ENCODE measurements around the gene INHBE.
A peak's percentile ranks its signal among the peaks of the same experiment; 100 is the strongest.

The INHBE gene

GRCh38 chr12:57474862-57475261 is 19.8 kb downstream of the INHBE start:
- Histone ChIP-seq H3K36me3 (ENCODE audit: control insufficient read depth in 2 of 2, insufficient read depth in 2 of 2, low read length in 2 of 2) (peaks cover 0 to 10% of the 10 kb centered on the region in 2 donors), H3K27me3 (ENCODE audit: control insufficient read depth in 2 of 2, insufficient read depth in 2 of 2, low read length in 2 of 2) (peaks cover 12 to 50% of the 10 kb centered on the region in 2 donors), H3K4me3 (ENCODE audit: low read length in 2 of 2) (no peak overlapping the region)

DNA sequence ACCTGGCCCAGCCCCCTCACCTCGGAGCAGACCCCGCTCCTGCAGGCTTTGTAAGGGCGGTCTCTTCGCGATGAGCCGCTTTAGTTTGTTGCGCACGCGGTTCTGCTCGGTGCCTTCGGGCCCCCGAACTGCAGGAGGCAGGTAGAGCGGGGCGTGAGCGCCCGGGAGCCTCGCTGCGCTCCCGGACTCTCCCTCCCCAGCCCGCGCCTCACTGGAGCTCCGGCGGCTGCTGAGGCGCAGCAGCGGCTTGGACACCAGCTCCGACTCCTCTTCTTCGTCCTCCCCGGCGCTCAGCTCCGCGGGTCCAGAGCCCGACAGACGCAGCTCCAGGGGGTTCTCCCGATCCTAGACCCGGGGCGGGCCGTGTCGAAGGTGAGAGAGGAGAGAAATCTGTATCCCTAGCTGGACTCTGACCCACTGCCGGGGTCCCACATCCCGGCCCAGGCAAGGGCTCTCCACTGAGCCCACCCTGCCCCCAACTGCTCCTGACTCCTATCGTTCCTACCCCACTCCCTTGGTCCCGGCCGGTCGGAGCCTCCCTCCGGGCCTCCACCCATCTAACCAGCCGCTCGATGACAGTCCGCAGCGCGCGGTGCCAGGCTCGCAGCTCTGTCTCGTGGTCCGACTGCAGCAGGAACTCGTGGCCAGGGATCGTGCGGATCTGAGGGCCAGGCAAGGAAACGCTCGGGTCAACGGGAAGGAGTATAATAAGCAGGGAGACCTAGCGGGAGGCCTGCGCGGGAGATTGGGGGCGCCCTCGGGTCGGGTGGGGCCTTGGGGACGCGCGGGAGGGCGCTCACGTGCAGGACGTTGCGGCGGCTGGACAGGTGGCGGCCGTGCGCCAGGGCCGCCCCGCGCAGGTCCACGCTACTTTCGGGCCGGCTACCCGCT is 20.4 kb downstream of the INHBE start:
- no peaks in the 10 kb centered on the region for H3K9me3 ChIP-seq (ENCODE audit: control insufficient read depth in 2 of 2, low read length in 2 of 2)
- H3K4me1 ChIP-seq (ENCODE audit: control insufficient read depth in 2 of 2, insufficient read depth in 2 of 2, low read length in 2 of 2): peaks cover 36 to 39% of the 10 kb centered on the region in 2 donors
- peaks cover 0 to 6% of the 10 kb centered on the region in 2 donors for H3K36me3 ChIP-seq (ENCODE audit: control insufficient read depth in 2 of 2, insufficient read depth in 2 of 2, low read length in 2 of 2)
- H3K27ac ChIP-seq (ENCODE audit: low read depth in 2 of 2, low read length in 2 of 2): no peak overlapping the region
- peak overlapping the region; percentile 42 to 75 for H3K4me3 ChIP-seq (ENCODE audit: low read length in 2 of 2)
- no peak overlapping the region for H3K9ac ChIP-seq (ENCODE audit: low read depth in 1 of 2, low read length in 2 of 2)
- H3K27me3 ChIP-seq (ENCODE audit: control insufficient read depth in 2 of 2, insufficient read depth in 2 of 2, low read length in 2 of 2): peaks cover 12 to 50% of the 10 kb centered on the region in 2 donors

More at GRCh38 chr12:57474862-57475261, 19.8 kb downstream of the INHBE start:
- Histone ChIP-seq H3K4me1 (ENCODE audit: control insufficient read depth in 2 of 2, insufficient read depth in 2 of 2, low read length in 2 of 2) (peaks cover 34 to 43% of the 10 kb centered on the region in 2 donors), H3K9me3 (ENCODE audit: control insufficient read depth in 2 of 2, low read length in 2 of 2) (no peaks in the 10 kb centered on the region), H3K9ac (ENCODE audit: low read depth in 1 of 2, low read length in 2 of 2) (no peak overlapping the region), H3K27ac (ENCODE audit: low read depth in 2 of 2, low read length in 2 of 2) (no peak overlapping the region)

DNA sequence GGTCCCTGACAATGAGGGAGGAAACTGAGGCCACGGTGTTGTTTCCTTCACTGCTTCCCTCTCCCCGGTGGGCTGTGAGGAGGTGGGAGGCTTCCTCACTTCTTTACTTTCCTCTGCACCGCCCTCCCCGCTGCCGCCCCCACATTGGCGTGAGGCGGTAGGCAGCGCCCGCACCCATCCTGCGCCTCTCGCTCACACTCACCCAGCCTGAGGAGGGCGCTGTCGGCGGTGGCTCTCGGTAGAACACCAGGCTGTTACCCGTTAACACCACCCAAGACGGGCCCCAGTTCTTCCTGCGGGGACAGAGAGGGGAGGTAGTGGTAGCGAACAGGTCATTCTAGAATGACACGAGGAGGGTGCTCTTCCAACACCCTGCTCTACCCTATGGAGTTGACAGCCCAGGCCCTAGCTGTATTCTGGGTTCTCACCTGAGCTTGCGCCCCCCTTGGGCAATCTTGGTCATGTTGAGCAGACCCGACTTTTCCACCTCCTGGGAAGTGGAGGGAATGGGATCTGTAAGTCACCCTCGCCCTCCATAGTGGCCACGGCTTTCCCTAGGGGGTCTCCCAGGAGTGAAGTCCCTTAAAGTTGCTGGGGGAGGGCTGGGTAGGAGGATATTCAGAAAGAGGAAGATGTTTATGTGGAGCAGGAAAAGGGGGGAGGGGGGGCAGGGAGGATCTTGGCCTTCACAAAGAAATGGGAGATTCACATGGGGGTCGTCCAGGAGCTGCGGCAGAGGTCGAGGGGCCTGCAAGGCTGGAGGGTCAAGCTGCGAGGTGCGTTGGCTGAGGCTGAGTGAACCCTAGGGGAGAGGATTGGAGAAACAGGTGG is 21.3 kb downstream of the INHBE start:
- Histone ChIP-seq H3K36me3 (ENCODE audit: control insufficient read depth in 2 of 2, insufficient read depth in 2 of 2, low read length in 2 of 2) (peaks cover 0 to 6% of the 10 kb centered on the region in 2 donors), H3K4me3 (ENCODE audit: low read length in 2 of 2) (peak overlapping the region; percentile 42 to 75), H3K27me3 (ENCODE audit: control insufficient read depth in 2 of 2, insufficient read depth in 2 of 2, low read length in 2 of 2) (peaks cover 12 to 50% of the 10 kb centered on the region in 2 donors), H3K9ac (ENCODE audit: low read depth in 1 of 2, low read length in 2 of 2) (peak overlapping the region in 1 of 2 donors; percentile 74), H3K27ac (ENCODE audit: low read depth in 2 of 2, low read length in 2 of 2) (peak overlapping the region; percentile 10 to 91), H3K9me3 (ENCODE audit: control insufficient read depth in 2 of 2, low read length in 2 of 2) (no peaks in the 10 kb centered on the region), H3K4me1 (ENCODE audit: control insufficient read depth in 2 of 2, insufficient read depth in 2 of 2, low read length in 2 of 2) (peaks cover 31 to 32% of the 10 kb centered on the region in 2 donors)

- Histone ChIP-seq H3K4me1 (ENCODE audit: control insufficient read depth in 2 of 2, insufficient read depth in 2 of 2, low read length in 2 of 2) (peaks cover 26 to 28% of the 10 kb centered on the region in 2 donors), H3K27me3 (ENCODE audit: control insufficient read depth in 2 of 2, insufficient read depth in 2 of 2, low read length in 2 of 2) (peaks cover 12 to 53% of the 10 kb centered on the region in 2 donors), H3K9ac (ENCODE audit: low read depth in 1 of 2, low read length in 2 of 2) (peak overlapping the region in 1 of 2 donors; percentile 74), H3K27ac (ENCODE audit: low read depth in 2 of 2, low read length in 2 of 2) (peak overlapping the region; percentile 75 to 91), H3K9me3 (ENCODE audit: control insufficient read depth in 2 of 2, low read length in 2 of 2) (no peaks in the 10 kb centered on the region), H3K36me3 (ENCODE audit: control insufficient read depth in 2 of 2, insufficient read depth in 2 of 2, low read length in 2 of 2) (peaks cover 0 to 3% of the 10 kb centered on the region in 2 donors), H3K4me3 (ENCODE audit: low read length in 2 of 2) (peak overlapping the region; percentile 42 to 75)
Observed at GRCh38 chr12:57476993-57477709, 22.0 kb downstream of the INHBE start.

DNA sequence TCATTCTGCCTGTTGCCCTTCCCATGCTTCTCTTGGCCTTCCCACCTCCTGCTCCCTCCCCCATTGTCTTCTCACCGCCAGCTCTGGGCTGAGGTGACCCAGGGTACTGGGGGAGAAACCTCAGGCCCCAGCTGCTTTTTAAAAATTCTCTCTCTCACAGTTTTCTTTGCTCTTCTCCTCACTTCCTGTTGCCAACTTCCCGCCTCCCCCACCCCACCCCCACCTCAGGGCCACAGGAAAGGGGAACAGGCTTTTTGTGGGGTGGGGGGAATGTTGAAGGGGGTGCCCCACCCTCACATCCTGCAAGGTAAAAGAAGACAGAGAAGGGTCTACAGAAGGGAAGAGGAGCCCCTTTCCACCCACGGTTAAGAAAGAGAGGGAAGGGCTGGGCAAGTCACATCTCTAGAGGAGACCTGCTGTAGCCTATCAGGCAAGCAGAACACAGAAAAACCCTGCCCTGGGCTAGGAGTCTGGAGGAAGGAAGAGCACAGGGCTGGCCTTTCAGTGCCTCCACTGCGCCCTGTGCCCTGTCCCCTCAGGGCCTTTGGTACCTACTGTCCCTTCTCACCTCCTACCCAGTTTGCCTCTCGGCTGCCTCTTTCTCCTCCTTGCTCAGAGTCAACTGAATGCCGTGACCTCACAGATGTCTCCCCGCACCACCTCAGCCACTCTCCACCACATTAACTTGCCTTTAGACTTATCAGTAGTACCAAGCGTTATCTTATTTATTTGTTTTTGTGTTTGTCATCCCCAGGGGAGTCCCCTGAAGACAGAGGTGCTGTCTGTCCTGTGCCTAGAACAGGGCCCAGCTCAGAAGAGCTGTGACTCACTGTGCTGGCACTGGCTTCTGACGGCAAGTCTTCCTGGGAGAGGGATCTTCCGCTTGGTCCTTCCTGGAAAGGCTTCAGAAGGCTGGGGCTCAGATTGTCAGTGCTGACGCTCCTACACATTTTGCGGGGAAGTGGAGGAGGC is 22.9 kb downstream of the INHBE start:
- Histone ChIP-seq H3K9me3 (ENCODE audit: control insufficient read depth in 2 of 2, low read length in 2 of 2) (no peaks in the 10 kb centered on the region), H3K36me3 (ENCODE audit: control insufficient read depth in 2 of 2, insufficient read depth in 2 of 2, low read length in 2 of 2) (no peaks in the 10 kb centered on the region), H3K9ac (ENCODE audit: low read depth in 1 of 2, low read length in 2 of 2) (peak overlapping the region; percentile 4 to 74), H3K4me1 (ENCODE audit: control insufficient read depth in 2 of 2, insufficient read depth in 2 of 2, low read length in 2 of 2) (peaks cover 26 to 28% of the 10 kb centered on the region in 2 donors), H3K27me3 (ENCODE audit: control insufficient read depth in 2 of 2, insufficient read depth in 2 of 2, low read length in 2 of 2) (peaks cover 12 to 49% of the 10 kb centered on the region in 2 donors), H3K27ac (ENCODE audit: low read depth in 2 of 2, low read length in 2 of 2) (peak overlapping the region; percentile 75 to 91), H3K4me3 (ENCODE audit: low read length in 2 of 2) (peak overlapping the region; percentile 42 to 75)

DNA sequence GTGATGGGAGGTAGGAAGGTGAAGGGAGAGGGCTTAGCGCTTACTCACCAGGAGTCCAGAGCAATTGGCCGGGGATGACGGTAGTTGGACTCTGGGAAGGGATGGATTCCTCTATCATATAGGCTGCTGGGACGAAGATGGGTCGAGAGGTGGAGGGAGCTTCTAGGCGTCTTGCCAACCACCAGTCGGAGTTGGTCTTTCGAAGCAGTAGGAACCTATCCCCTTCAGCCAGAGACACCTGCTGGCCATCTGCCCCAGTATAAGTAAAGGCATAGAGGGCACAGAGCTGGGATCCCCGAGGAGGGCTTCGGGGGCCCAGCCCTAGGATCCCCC is 23.9 kb downstream of the INHBE start:
- Histone ChIP-seq H3K9me3 (ENCODE audit: control insufficient read depth in 2 of 2, low read length in 2 of 2) (no peaks in the 10 kb centered on the region), H3K36me3 (ENCODE audit: control insufficient read depth in 2 of 2, insufficient read depth in 2 of 2, low read length in 2 of 2) (no peaks in the 10 kb centered on the region), H3K27ac (ENCODE audit: low read depth in 2 of 2, low read length in 2 of 2) (peak overlapping the region; percentile 75 to 91), H3K27me3 (ENCODE audit: control insufficient read depth in 2 of 2, insufficient read depth in 2 of 2, low read length in 2 of 2) (peaks cover 13 to 48% of the 10 kb centered on the region in 2 donors), H3K4me1 (ENCODE audit: control insufficient read depth in 2 of 2, insufficient read depth in 2 of 2, low read length in 2 of 2) (peaks cover 26 to 28% of the 10 kb centered on the region in 2 donors), H3K9ac (ENCODE audit: low read depth in 1 of 2, low read length in 2 of 2) (peak overlapping the region; percentile 46 to 56), H3K4me3 (ENCODE audit: low read length in 2 of 2) (peak overlapping the region in 1 of 2 donors; percentile 75)

GRCh38 chr12:57479376-57480115 is 24.4 kb downstream of the INHBE start, which contains the start of gene ARHGAP9:
TSS of gene ARHGAP9 (minus strand) at chr12:57479866. CDS start at chr12:57479406, 460 bp downstream.
- peak within 1 kb of the TSS; percentile 75 to 91 for H3K27ac ChIP-seq (ENCODE audit: low read depth in 2 of 2, low read length in 2 of 2)
- peak within 1 kb of the TSS; percentile 46 to 56 for H3K9ac ChIP-seq (ENCODE audit: low read depth in 1 of 2, low read length in 2 of 2)
- H3K9me3 ChIP-seq (ENCODE audit: control insufficient read depth in 2 of 2, low read length in 2 of 2): no peaks in the 10 kb centered on the region
- H3K27me3 ChIP-seq (ENCODE audit: control insufficient read depth in 2 of 2, insufficient read depth in 2 of 2, low read length in 2 of 2): peaks cover 12 to 42% of the 10 kb centered on the region in 2 donors
- H3K36me3 ChIP-seq (ENCODE audit: control insufficient read depth in 2 of 2, insufficient read depth in 2 of 2, low read length in 2 of 2): no peaks in the 10 kb centered on the region
- peak within 1 kb of the TSS in 1 of 2 donors; percentile 75 for H3K4me3 ChIP-seq (ENCODE audit: low read length in 2 of 2)
- H3K4me1 ChIP-seq (ENCODE audit: control insufficient read depth in 2 of 2, insufficient read depth in 2 of 2, low read length in 2 of 2): peaks cover 25 to 28% of the 10 kb centered on the region in 2 donors

- H3K4me3 ChIP-seq (ENCODE audit: low read length in 2 of 2): no peak overlapping the region
- H3K9me3 ChIP-seq (ENCODE audit: control insufficient read depth in 2 of 2, low read length in 2 of 2): no peaks in the 10 kb centered on the region
- H3K4me1 ChIP-seq (ENCODE audit: control insufficient read depth in 2 of 2, insufficient read depth in 2 of 2, low read length in 2 of 2): peaks cover 10 to 20% of the 10 kb centered on the region in 2 donors
- no peaks in the 10 kb centered on the region for H3K36me3 ChIP-seq (ENCODE audit: control insufficient read depth in 2 of 2, insufficient read depth in 2 of 2, low read length in 2 of 2)
- H3K27me3 ChIP-seq (ENCODE audit: control insufficient read depth in 2 of 2, insufficient read depth in 2 of 2, low read length in 2 of 2): peaks cover 2 to 26% of the 10 kb centered on the region in 2 donors
- H3K9ac ChIP-seq (ENCODE audit: low read depth in 1 of 2, low read length in 2 of 2): no peak overlapping the region
- H3K27ac ChIP-seq (ENCODE audit: low read depth in 2 of 2, low read length in 2 of 2): no peak overlapping the region
Observed at GRCh38 chr12:57481671-57482070, 26.6 kb downstream of the INHBE start.

All from mucosa of rectum (tissue), 2 donors.